Colonic mucosa (tissue), 2 donors: ENCODE data around the gene COMMD4. TPM values are rescaled to one million over a fixed set of nuclear protein-coding genes. Genes with fewer than 3 reads are reported as not detected.

Experiments
- microRNA-seq: library from miRNA; unstranded; fragments of <30 nt; microRNA quantifications from one replicate; pipeline ENCODE4, GENCODE V29; 2019
- total RNA-seq, 2 donors: library from RNA; stranded (reverse); fragmentation: NEBNext Ultra II Directional in 1 of 2; extraction: Animal tissue kit (Norgen Biotek cat#: 25700) in 1 of 2; gene quantifications; one replicate each; pipeline ENCODE4 v1.2.1, GENCODE V29; 2021
- donor health status: DM: no; HTN: no; CAD: no.
- donor health status: DM: no; HTN: no; CAD: no.

Gene COMMD4
- total RNA-seq, 2 donors from 2014 or later = 69.8 to 127 TPM

Small RNA genes within 50 kb of the gene (microRNA-seq; reads per million reads assigned to microRNA genes)
- not detected for gene MIR631

Other genes starting within 250 kb of the COMMD4 start
- 10 to 100 TPM; 22.3 to 27.3 TPM for gene C15orf39, start 134.2 kb upstream of the COMMD4 start, total RNA-seq
- gene GOLGA6C, start 77.7 kb upstream of the COMMD4 start, total RNA-seq = not detected
- not detected for gene GOLGA6D, start 53.2 kb upstream of the COMMD4 start, total RNA-seq
- 10 to 100 TPM; 34.1 to 39.6 TPM for gene NEIL1, start 11.0 kb downstream of the COMMD4 start, total RNA-seq
- 100 to 1,000 TPM; 115 to 176 TPM for gene MAN2C1, start 32.5 kb downstream of the COMMD4 start, total RNA-seq
- gene SIN3A, start 115.6 kb downstream of the COMMD4 start, total RNA-seq = 10 to 100 TPM; 51.4 to 54.3 TPM
- 10 to 100 TPM; 31.1 to 32.3 TPM for gene PTPN9, start 243.3 kb downstream of the COMMD4 start, total RNA-seq